HEK293T (cell line): Measurements from ENCODE around the gene ANK3.

Source experiments
- CTCF ChIA-PET: fragments of 350-600 bp; formaldehyde crosslinking; extraction: SDS; loops from one replicate; lab custom pipeline; 2021; ENCODE audit warnings: antibody characterized with exemption, inconsistent platforms; lab: Yijun Ruan, JAX
- POLR2A ChIA-PET: fragments of 350-600 bp; formaldehyde crosslinking; extraction: SDS; loops from one replicate; lab custom pipeline; 2020; ENCODE audit warnings: antibody characterized with exemption, inconsistent platforms; lab: Yijun Ruan, JAX
- DNase-seq: peaks from one replicate; pipeline ENCODE4 v3.0.0; 2012; ENCODE audit warnings: mixed read lengths; ENCODE audit errors: extremely low spot score
- ARNT ChIP-seq: fragments of 450-650 bp; IDR thresholded peaks from 2 replicates; pipeline ENCODE4 v1.6.1; 2017; ENCODE audit warnings: mild to moderate bottlenecking
- BHLHE40 ChIP-seq: fragments of 450-650 bp; IDR thresholded peaks from 2 replicates; pipeline ENCODE4 v1.6.1; 2016; ENCODE audit warnings: mild to moderate bottlenecking, moderate library complexity, borderline replicate concordance
- CTBP1 ChIP-seq: fragments of 450-650 bp; IDR thresholded peaks from 2 replicates; pipeline ENCODE4 v1.6.1; 2016; ENCODE audit warnings: borderline replicate concordance
- ELF4 ChIP-seq: fragments of 450-650 bp; IDR thresholded peaks from 2 replicates; pipeline ENCODE4 v1.6.1; 2017; ENCODE audit warnings: antibody characterized with exemption
- FOXA1 ChIP-seq: fragments of 450-650 bp; IDR thresholded peaks from 2 replicates; pipeline ENCODE4 v1.6.1; 2016; ENCODE audit warnings: mild to moderate bottlenecking
- FOXK2 ChIP-seq: fragments of 450-650 bp; IDR thresholded peaks from 2 replicates; pipeline ENCODE4 v1.6.1; 2016; ENCODE audit warnings: mild to moderate bottlenecking
- FOXM1 ChIP-seq: fragments of 450-650 bp; IDR thresholded peaks from 2 replicates; pipeline ENCODE4 v1.6.1; 2017; ENCODE audit warnings: mild to moderate bottlenecking, borderline replicate concordance
- HDGF ChIP-seq: fragments of 450-650 bp; IDR thresholded peaks from 2 replicates; pipeline ENCODE4 v1.6.1; 2017; ENCODE audit warnings: antibody characterized with exemption, borderline replicate concordance
- L3MBTL2 ChIP-seq: fragments of 450-650 bp; conservative IDR thresholded peaks from 2 replicates; pipeline ENCODE4 v1.6.1; 2016; ENCODE audit warnings: mild to moderate bottlenecking
- LEF1 ChIP-seq: fragments of 450-650 bp; IDR thresholded peaks from 2 replicates; pipeline ENCODE4 v1.6.1; 2017; ENCODE audit warnings: mild to moderate bottlenecking, borderline replicate concordance
- NFRKB ChIP-seq: fragments of 450-650 bp; IDR thresholded peaks from 2 replicates; pipeline ENCODE4 v1.6.1; 2016; ENCODE audit warnings: mild to moderate bottlenecking, moderate library complexity
- SP1 ChIP-seq: fragments of 450-650 bp; IDR thresholded peaks from 2 replicates; pipeline ENCODE4 v1.6.1; 2017
- SUZ12 ChIP-seq: fragments of 450-650 bp; IDR thresholded peaks from 2 replicates; pipeline ENCODE4 v1.6.1; 2016; ENCODE audit warnings: mild to moderate bottlenecking
- TARDBP ChIP-seq: fragments of 450-650 bp; IDR thresholded peaks from 2 replicates; pipeline ENCODE4 v1.6.1; 2016
- ZNF384 ChIP-seq: fragments of 450-650 bp; IDR thresholded peaks from 2 replicates; pipeline ENCODE4 v1.6.1; 2016
- TF ChIP-seq, protein P1 (sequence below): fragments of 450-650 bp; IDR thresholded peaks from 2 replicates; pipeline ENCODE4 v1.6.1; 2016

Gene ANK3

DNA sequence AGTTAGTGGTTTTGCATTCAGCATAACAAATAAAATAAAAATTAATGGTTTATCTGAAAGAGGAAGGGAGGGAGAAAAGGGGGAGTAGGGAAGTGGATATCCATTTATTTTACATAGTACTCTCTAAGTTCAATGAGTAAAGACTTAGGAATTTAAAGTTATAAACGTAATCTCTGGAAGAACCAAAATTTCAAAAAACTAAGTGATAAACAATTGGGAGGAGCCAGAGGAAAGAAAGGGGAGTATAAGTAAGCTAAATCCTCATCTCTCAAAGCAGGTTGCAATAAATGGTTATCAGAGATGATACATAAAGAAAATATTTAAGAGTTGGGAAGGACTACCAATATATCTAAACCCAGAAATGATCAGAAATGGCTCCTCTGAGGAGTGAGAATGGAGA is 46.4 kb downstream of the ANK3 start:
- CTCF ChIA-PET: no interaction called here
- POLR2A ChIA-PET: no interaction called here
- TF ChIP-seq, protein P1, sequence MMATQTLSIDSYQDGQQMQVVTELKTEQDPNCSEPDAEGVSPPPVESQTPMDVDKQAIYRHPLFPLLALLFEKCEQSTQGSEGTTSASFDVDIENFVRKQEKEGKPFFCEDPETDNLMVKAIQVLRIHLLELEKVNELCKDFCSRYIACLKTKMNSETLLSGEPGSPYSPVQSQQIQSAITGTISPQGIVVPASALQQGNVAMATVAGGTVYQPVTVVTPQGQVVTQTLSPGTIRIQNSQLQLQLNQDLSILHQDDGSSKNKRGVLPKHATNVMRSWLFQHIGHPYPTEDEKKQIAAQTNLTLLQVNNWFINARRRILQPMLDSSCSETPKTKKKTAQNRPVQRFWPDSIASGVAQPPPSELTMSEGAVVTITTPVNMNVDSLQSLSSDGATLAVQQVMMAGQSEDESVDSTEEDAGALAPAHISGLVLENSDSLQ: no peak
- no peak for TF ChIP-seq ELF4
- no peak for TF ChIP-seq FOXA1
- TF ChIP-seq NFRKB: no peak
- no peak for TF ChIP-seq CTBP1
- no peak for TF ChIP-seq ARNT
- no peak for TF ChIP-seq SUZ12
- no peak for TF ChIP-seq SP1
- TF ChIP-seq FOXK2: no peak
- no peak for TF ChIP-seq BHLHE40
- no peak for TF ChIP-seq TARDBP
- TF ChIP-seq ZNF384: no peak
- no peak for DNase-seq

DNA sequence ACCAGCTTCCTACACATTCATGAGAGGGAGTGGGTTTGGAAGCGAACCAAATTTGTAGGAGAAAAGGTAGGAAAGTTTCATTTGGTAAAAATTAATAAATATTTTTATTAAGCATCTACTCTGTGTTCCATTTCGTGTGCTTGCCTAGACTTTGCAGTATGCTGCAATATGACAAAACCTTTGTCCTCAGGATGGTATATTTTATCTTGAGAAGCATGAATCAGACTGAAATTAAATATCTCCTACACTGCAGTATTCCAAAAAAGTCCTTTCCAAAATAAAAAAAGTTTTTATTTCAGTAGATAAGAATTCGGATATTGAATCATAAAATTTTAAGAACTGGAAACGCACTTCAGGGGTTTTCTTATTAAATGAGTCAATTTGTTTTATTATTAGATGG is 47.7 kb downstream of the ANK3 start:
- ChIA-PET CTCF (interaction anchor here (0.6 kb wide), 1 partner anchor 59 kb away, joined by 3 read pairs; no protein-coding TSS in a partner anchor), POLR2A (no interaction called here)
- TF ChIP-seq TARDBP (no peak), ZNF384 (no peak), NFRKB (no peak), LEF1 (no peak), FOXM1 (no peak), ARNT (no peak), L3MBTL2 (no peak)
- no peak for DNase-seq

DNA sequence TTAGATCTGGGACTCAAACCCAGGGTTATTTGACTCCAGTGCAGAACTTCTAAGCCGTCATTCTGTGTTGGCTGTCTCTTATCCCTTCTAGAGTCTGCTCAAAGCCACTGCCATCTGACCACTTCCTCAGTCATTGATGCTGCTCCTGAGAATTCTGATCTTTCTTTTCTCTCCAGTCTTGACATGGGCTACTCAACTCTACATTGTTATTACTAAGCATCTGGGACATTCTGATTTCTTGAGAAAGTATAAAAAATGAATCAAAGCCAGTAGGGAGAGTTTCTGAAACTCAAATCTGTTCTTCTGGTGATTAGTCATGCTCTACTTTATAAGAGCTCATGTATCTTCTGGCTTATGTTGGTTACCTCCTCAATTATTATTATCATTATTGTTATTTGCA is 48.7 kb downstream of the ANK3 start:
- no peak for DNase-seq
- POLR2A ChIA-PET: no interaction called here
- CTCF ChIA-PET: no interaction called here
- no peak for TF ChIP-seq FOXK2
- TF ChIP-seq FOXM1: no peak
- TF ChIP-seq NFRKB: no peak
- no peak for TF ChIP-seq L3MBTL2
- no peak for TF ChIP-seq SUZ12
- no peak for TF ChIP-seq ARNT
- no peak for TF ChIP-seq CTBP1

DNA sequence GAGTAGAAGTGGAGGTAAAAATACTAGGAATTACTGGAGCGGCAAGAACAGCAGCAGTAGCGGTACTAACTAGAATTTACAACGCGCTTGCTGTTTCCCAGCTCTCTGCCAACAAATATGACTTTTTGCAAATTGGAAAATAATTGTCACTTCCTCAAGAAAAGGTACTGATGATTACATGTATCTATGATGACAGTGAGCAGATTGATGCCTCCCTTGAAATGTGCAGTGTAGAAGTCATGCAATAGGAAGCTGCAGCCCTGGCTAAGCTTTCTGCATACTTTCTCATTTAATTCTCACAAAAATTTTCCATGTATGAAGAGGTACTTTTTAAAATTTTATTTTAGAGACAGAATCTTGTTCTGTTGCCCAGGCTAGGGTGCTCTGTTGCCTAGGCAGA is 49.9 kb downstream of the ANK3 start:
- CTCF ChIA-PET: interaction anchor here (0.6 kb wide), 2 partner anchors 107 to 280 kb away, joined by 3 read pairs; no protein-coding TSS in a partner anchor
- TF ChIP-seq FOXM1 (no peak), FOXK2 (no peak), SUZ12 (no peak), ZNF384 (no peak), ARNT (no peak), SP1 (no peak), L3MBTL2 (no peak), TARDBP (no peak), LEF1 (no peak), BHLHE40 (no peak), FOXA1 (no peak)
- TF ChIP-seq, protein P1: no peak
- DNase-seq: no peak
- POLR2A ChIA-PET: no interaction called here

DNA sequence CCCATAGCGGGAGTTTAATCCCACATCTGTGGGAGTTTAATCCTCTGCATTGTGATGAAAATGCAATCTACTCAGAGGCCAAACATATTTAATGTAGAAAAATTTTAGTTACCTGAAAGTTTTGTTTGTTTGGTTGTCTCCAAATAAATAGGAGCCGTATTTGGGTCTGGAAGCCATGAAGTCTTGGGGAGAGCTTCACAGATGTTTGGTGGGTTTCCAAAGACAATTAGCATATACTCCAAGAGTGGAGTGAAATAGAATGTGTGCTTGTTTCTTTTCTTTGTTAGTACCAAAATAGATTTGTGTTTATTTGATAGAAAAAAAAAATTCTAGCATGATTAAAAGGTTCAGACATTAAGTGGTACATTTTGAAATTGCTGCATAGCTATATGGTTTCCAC is 50.9 kb downstream of the ANK3 start:
- CTCF ChIA-PET: no interaction called here
- TF ChIP-seq CTBP1: no peak
- no peak for TF ChIP-seq FOXM1
- no peak for TF ChIP-seq SP1
- no peak for TF ChIP-seq ARNT
- no peak for TF ChIP-seq TARDBP
- no peak for TF ChIP-seq ELF4
- TF ChIP-seq SUZ12: no peak
- no peak for TF ChIP-seq L3MBTL2
- no peak for TF ChIP-seq NFRKB
- TF ChIP-seq, protein P1: no peak
- no peak for TF ChIP-seq FOXK2
- TF ChIP-seq LEF1: no peak
- TF ChIP-seq HDGF: no peak
- no peak for TF ChIP-seq FOXA1
- no peak for TF ChIP-seq BHLHE40
- POLR2A ChIA-PET: no interaction called here
- no peak for DNase-seq

DNA sequence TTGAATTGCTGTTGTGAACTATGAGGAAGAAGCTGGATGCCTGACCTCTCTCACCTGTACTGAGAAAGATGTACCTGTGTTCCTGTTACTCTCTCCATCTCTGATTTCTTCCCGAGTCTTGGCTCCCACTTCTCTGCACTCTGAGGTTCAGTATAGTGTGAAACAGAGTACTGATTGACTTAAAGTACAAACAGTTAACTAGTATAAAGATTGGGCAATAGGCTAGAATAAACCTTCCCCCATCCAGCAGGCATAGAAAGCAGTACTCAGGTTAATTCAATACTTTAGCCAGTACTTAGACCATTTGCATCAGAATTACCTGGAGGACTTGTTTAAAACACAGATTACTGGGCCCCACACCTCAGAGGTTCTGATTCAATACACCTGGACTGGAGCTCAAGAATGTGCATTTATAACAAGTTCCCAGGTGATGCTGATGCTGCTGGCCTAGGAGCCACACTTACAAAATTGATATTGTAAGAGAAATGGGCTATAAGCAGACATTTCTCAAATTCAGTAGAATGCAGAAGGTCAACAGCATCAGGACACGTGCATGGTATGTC is 51.6 kb downstream of the ANK3 start:
- no peak for DNase-seq
- CTCF ChIA-PET: no interaction called here
- TF ChIP-seq BHLHE40: no peak
- TF ChIP-seq FOXK2: no peak
- TF ChIP-seq TARDBP: no peak
- TF ChIP-seq ARNT: no peak
- TF ChIP-seq, protein P1: no peak
- no peak for TF ChIP-seq NFRKB
- TF ChIP-seq ZNF384: no peak
- TF ChIP-seq ELF4: no peak
- no peak for TF ChIP-seq SP1
- no peak for TF ChIP-seq CTBP1
- no peak for TF ChIP-seq SUZ12
- TF ChIP-seq LEF1: no peak
- TF ChIP-seq HDGF: no peak
- TF ChIP-seq FOXM1: no peak
- no peak for TF ChIP-seq FOXA1
- TF ChIP-seq L3MBTL2: no peak
- POLR2A ChIA-PET: no interaction called here
